NCI-H2107 (cell line): Measurements from ENCODE around the gene ATP5F1B.

Experiments
- DNase-seq: peaks from one replicate; lab custom pipeline; 2025; lab: John Stamatoyannopoulos, UW

ATP5F1B gene

GRCh38 chr12:56645201-56645716, 525 bp downstream of the ATP5F1B start:
- no peak for DNase-seq

GRCh38 chr12:56644654-56645053, 1.1 kb downstream of the ATP5F1B start:
- no peak for DNase-seq

GRCh38 chr12:56641219-56641618, 4.6 kb downstream of the ATP5F1B start:
- no peak for DNase-seq

GRCh38 chr12:56637621-56638020, 8.2 kb downstream of the ATP5F1B start:
- DNase-seq = no peak

DNA sequence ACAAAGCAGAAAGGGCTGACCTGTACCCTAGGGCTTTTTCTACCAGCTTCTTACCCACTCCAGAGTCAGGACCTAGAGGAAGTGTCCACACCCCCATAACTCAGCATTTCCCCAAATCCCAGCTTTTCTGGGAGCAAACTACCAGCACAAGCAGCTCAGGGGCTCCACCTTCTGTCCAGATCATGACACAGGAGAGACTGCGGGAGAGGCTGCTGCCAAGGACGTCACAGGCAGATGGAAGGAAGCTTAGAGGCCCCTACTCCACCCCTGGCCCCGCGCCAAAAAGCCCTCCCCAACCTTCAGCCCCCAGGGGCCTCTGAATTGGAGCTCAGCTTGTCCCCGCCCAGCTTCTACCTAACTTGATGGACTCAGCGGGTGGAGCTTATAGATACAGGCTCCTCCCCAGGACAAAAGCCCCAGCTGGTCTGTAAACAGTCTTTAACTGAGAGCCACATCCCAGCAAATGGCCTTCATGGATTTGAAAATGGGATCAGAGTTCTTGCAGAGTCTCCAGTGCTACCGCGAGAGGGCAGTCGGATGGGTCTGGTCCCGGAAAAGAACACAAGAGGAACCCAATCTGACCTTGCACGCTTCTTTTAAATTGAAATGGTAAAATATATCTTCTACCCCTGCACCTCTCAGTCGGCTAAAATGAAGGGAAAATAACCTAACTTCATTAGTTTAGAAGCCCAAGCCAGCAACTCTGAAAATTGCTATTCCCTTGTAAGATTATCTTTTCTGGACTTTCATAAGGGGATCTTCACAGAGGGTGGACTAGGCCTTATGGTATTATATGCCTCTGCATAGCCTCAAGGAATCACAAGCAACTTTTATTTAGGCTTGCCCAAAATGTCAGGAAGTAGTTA, 8.9 kb downstream of the ATP5F1B start:
- peak; percentile 99 for DNase-seq

- peak; percentile 54 for DNase-seq
Measured at GRCh38 chr12:56635806-56636674, 9.7 kb downstream of the ATP5F1B start.

DNA sequence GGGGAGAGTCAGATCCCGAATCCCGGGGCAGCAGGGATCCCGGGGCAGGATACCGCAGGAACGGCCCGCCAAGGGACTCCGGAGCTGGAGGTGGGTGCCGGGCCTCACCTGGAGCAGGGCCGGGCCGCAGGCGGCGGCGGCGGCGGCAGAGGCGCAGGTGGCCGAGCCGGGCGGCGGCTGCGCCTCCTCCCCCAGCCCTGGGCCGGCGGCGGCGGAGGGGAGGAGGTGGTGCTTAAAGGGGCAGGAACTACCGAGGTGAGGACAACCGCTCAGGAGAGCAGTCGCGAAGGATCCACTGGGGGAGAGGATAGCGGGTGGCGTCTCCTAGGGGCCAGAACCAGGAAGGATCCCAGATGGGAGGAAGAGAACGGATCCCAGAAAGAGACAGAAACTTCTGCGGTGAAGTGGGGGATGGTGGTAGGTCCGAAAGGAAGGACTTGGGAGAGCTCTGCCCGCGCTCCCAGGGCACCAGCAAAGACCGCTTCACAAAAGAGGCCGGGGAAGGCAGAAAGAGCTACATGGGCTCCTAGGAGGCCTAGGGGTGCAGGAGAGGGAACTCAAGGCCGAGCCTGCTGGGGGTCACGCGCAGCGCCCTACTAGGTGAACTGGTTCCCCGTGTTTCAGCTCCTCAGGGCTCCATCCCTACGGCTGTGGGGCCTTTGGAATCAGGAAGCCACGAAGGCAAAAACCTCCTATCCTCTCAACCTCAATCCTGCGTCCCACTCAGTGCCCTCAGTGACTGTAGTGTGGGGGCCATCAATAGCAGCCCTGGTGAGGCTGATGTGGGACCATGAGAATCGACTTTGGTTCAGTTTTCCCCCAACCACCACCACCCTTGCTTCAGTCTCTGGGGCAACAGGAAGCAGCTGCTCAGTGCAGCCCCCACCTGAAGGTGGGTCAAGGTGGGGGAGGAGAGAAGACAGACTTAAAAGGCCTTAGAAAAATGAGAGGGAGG, 10.7 kb downstream of the ATP5F1B start:
- DNase-seq = peak; percentile 45

DNA sequence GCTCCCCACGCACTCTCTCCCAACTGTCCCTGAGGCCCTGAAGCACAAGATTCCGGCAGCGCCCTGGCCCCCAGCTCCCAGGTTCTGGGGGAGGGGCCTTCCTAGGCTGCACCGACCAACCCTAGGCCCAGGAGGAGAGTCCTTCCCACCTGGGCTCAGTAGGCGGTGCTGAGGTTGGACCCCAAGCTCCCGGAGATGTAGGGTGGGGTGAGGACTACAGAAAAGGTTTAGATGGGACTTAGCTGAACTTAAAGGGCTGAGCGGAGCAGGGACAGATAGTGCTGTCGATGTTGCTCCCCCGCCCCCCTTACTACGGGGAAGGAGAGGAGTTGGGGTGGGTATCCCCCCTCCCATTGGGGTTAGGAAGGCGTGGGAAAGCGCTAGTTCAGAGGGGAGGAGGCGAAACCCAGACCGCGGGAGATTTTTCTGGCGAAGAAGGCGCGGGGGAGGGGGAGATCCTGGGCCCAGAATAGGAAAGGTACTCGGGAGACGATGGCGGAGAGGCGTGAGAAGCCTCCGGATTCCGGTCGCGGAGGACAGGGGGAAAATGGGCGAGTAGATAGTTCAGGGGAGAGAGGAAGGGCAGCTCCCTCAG, 11.4 kb downstream of the ATP5F1B start:
- peak; percentile 37 for DNase-seq

DNA sequence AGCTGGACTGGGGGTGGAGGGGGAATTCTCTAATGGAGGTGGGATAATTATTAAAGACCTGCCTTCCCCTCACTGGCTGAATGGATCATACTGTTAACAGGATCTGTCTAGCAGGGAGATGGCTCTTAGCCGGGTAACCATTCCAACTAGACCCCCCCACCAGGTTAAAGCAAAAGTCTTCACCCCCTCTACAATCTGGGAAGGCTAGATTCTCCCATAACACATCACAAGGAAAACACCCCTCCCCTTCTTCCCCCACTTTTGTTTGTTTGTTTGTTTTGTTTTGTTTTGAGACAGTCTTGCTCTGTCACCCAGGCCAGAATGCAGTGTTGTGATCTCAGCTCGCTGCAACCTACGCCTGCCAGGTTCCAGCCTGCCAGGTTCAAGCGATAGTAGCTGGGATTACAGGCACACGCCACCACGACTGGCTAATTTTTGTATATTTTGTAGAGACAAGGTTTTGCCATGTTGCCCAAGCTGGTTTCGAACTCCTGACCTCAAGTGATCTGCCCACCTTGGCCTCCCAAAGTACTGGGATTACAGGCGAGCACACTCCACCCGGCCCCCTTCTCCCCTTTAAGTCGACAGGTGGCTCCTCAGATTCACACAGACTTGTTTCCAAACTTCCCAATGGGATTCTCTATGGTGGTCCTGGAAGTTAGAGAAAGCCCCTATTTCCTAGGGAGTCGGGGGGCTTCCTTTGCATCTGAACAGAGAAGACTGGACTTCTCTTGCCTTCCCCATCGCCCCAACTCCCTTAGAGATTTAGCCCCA, 12.1 kb downstream of the ATP5F1B start:
- DNase-seq = no peak

GRCh38 chr12:56632701-56633467, 12.9 kb downstream of the ATP5F1B start:
- DNase-seq = no peak

DNA sequence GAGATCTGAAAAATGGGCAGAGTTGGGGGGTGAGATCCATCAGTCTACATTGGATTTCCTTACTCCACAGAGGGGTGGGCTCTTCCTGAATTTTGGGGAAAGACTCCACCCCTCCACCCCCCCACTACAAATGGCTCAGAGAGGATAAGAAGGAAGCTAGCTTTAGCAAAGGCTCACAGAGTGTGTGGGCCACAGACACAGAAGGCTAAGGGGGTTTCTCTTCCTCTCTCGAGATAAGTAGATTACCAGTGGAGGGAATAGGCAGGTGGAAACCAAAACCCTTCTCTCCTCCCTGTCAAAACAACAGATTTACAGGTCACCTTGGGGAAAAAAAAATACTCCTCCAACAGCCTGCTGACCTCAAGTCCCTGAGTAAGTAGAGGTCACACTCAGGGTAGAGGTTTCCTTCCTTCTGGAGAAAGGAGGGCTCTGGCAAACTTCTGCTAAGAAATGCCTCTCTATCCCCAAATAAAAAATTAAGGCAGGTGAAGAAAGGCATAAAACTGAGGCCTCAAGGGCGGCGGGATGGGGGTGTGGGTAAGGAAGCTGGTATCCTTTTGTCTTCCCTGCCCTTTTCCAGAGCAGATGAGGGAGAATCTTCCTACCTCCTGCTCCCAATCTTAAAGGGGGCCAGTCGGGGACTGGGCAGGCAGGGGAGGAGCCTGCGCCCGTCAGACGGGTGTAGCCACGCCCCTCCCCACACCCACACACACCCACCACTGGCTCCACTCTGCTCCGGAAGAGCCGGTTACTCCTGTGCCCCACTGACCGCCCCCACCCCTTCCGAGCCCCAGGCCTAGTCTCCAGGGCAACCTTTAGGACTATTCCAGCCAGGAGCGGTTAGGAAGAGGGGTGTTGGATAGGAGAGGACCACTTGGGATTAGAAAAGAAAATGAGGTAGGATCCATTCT, 13.7 kb downstream of the ATP5F1B start:
- no peak for DNase-seq

GRCh38 chr12:56630180-56630632, 15.6 kb downstream of the ATP5F1B start, which contains the start of gene BAZ2A:
BAZ2A (minus strand) TSS chr12:56630326; CDS start chr12:56617530, 12,796 bp downstream.
- peak; percentile 86 for DNase-seq

DNA sequence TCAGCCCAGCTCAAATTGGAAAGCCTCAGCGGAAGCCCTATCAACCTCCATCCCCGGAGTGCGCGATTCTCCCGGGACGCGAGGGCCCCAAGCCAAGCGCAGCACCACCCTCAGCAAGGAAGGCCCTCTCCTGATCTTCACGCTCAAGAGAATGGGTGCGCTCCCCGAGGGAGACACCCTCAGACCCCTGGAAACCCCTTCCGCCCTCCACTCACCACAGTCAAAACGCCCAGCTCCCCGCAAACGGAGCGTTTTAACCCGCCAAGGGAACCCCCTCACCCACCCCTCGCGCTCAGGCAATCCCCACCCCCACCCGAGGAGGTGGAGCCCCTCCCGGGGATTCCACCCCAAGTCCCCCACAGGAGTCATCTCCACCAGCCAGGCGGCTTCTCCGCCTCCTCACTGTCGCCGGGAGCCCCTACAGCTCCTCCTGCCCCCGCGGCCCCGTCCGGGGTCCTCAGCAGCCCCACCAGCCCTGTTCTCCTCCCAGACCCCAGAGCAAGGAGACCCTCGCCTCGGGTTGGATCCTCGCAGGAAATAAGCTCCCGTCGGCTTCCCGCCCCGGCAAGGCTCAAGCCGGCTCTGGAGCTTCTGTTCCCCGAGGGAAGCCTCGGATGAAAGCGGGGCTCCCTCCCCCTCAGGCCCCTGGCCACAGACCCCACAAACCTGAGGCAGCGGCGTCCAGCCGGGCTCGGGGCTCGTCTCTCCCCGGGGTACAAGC, 16.2 kb downstream of the ATP5F1B start:
- DNase-seq = no peak

- DNase-seq = no peak
Measured at GRCh38 chr12:56628671-56629458, 16.9 kb downstream of the ATP5F1B start.

- no peak for DNase-seq
Measured at GRCh38 chr12:56626701-56627100, 19.1 kb downstream of the ATP5F1B start.

- no peak for DNase-seq
Measured at GRCh38 chr12:56622535-56622934, 23.2 kb downstream of the ATP5F1B start.

- no peak for DNase-seq
Measured at GRCh38 chr12:56616925-56617324, 28.9 kb downstream of the ATP5F1B start.
